ENCODE measurements around the gene BDKRB2.

BDKRB2 gene

GRCh38 chr14:96215452-96216244 is 11.0 kb downstream of the BDKRB2 start:
- TF ChIP-seq POLR2A (IDR thresholded peaks at IDR 0.05; ENCODE audit: low read depth, low read length) (no peak), TAF1 (IDR thresholded peaks at IDR 0.05; ENCODE audit: borderline replicate concordance, low read depth, low read length) (no peak), POLR2AphosphoS5 (IDR thresholded peaks at IDR 0.05; ENCODE audit: low read depth, low read length) (no peak)
- FAIRE-seq (no peak), DNase-seq (ENCODE audit: insufficient read length) (no peak)

GRCh38 chr14:96216627-96217026 is 12.0 kb downstream of the BDKRB2 start:
- no peak for TF ChIP-seq POLR2A (IDR thresholded peaks at IDR 0.05; ENCODE audit: low read depth, low read length)
- FAIRE-seq: no peak
- no peak for DNase-seq (ENCODE audit: insufficient read length)

GRCh38 chr14:96217376-96217913 is 12.8 kb downstream of the BDKRB2 start:
- FAIRE-seq: no peak
- TF ChIP-seq POLR2AphosphoS5 (IDR thresholded peaks at IDR 0.05; ENCODE audit: low read depth, low read length) (no peak), POLR2A (IDR thresholded peaks at IDR 0.05; ENCODE audit: low read depth, low read length) (no peak), TAF1 (IDR thresholded peaks at IDR 0.05; ENCODE audit: borderline replicate concordance, low read depth, low read length) (no peak)
- DNase-seq (ENCODE audit: insufficient read length): no peak

GRCh38 chr14:96221109-96221650 is 16.5 kb downstream of the BDKRB2 start:
- FAIRE-seq: no peak
- no peak for DNase-seq (ENCODE audit: insufficient read length)
- no peak for TF ChIP-seq TAF1 (IDR thresholded peaks at IDR 0.05; ENCODE audit: borderline replicate concordance, low read depth, low read length)
- no peak for TF ChIP-seq POLR2A (IDR thresholded peaks at IDR 0.05; ENCODE audit: low read depth, low read length)
- TF ChIP-seq POLR2AphosphoS5 (IDR thresholded peaks at IDR 0.05; ENCODE audit: low read depth, low read length): no peak

GRCh38 chr14:96221841-96222240 is 17.2 kb downstream of the BDKRB2 start:
- no peak for FAIRE-seq
- no peak for DNase-seq (ENCODE audit: insufficient read length)
- TF ChIP-seq POLR2A (IDR thresholded peaks at IDR 0.05; ENCODE audit: low read depth, low read length): no peak
- no peak for TF ChIP-seq POLR2AphosphoS5 (IDR thresholded peaks at IDR 0.05; ENCODE audit: low read depth, low read length)
- no peak for TF ChIP-seq TAF1 (IDR thresholded peaks at IDR 0.05; ENCODE audit: borderline replicate concordance, low read depth, low read length)

GRCh38 chr14:96224480-96225096 is 19.9 kb downstream of the BDKRB2 start:
- DNase-seq (ENCODE audit: insufficient read length) (no peak), FAIRE-seq (no peak)
- TF ChIP-seq POLR2AphosphoS5 (IDR thresholded peaks at IDR 0.05; ENCODE audit: low read depth, low read length) (no peak), POLR2A (IDR thresholded peaks at IDR 0.05; ENCODE audit: low read depth, low read length) (no peak), TAF1 (IDR thresholded peaks at IDR 0.05; ENCODE audit: borderline replicate concordance, low read depth, low read length) (no peak)

- FAIRE-seq (no peak), DNase-seq (ENCODE audit: insufficient read length) (no peak)
- TF ChIP-seq POLR2A (IDR thresholded peaks at IDR 0.05; ENCODE audit: low read depth, low read length) (no peak), POLR2AphosphoS5 (IDR thresholded peaks at IDR 0.05; ENCODE audit: low read depth, low read length) (no peak), TAF1 (IDR thresholded peaks at IDR 0.05; ENCODE audit: borderline replicate concordance, low read depth, low read length) (no peak)
Measured at GRCh38 chr14:96225213-96225612, 20.6 kb downstream of the BDKRB2 start.

GRCh38 chr14:96225745-96226151 is 21.1 kb downstream of the BDKRB2 start:
- FAIRE-seq: no peak
- no peak for TF ChIP-seq POLR2A (IDR thresholded peaks at IDR 0.05; ENCODE audit: low read depth, low read length)
- no peak for TF ChIP-seq POLR2AphosphoS5 (IDR thresholded peaks at IDR 0.05; ENCODE audit: low read depth, low read length)
- no peak for TF ChIP-seq TAF1 (IDR thresholded peaks at IDR 0.05; ENCODE audit: borderline replicate concordance, low read depth, low read length)
- no peak for DNase-seq (ENCODE audit: insufficient read length)

- no peak for TF ChIP-seq POLR2AphosphoS5 (IDR thresholded peaks at IDR 0.05; ENCODE audit: low read depth, low read length)
- DNase-seq (ENCODE audit: insufficient read length) (no peak), FAIRE-seq (no peak)
Measured at GRCh38 chr14:96227428-96227827, 22.8 kb downstream of the BDKRB2 start.

GRCh38 chr14:96229315-96229714 is 24.7 kb downstream of the BDKRB2 start:
- no peak for FAIRE-seq
- DNase-seq (ENCODE audit: insufficient read length): no peak
- TF ChIP-seq POLR2A (IDR thresholded peaks at IDR 0.05; ENCODE audit: low read depth, low read length) (no peak), POLR2AphosphoS5 (IDR thresholded peaks at IDR 0.05; ENCODE audit: low read depth, low read length) (no peak), TAF1 (IDR thresholded peaks at IDR 0.05; ENCODE audit: borderline replicate concordance, low read depth, low read length) (no peak)

GRCh38 chr14:96231056-96231455 is 26.4 kb downstream of the BDKRB2 start:
- TF ChIP-seq POLR2AphosphoS5 (IDR thresholded peaks at IDR 0.05; ENCODE audit: low read depth, low read length): no peak
- TF ChIP-seq TAF1 (IDR thresholded peaks at IDR 0.05; ENCODE audit: borderline replicate concordance, low read depth, low read length): no peak
- TF ChIP-seq POLR2A (IDR thresholded peaks at IDR 0.05; ENCODE audit: low read depth, low read length): no peak

More at GRCh38 chr14:96231056-96231455, 26.4 kb downstream of the BDKRB2 start:
- DNase-seq (ENCODE audit: insufficient read length): no peak
- FAIRE-seq: no peak

All from GM12892 (cell line).